Activated gamma-delta T cell treated with Interleukin-2 at 50 U/mL for 16 hours (primary cell): ENCODE measurements around the gene SLC35F2.
"Not testable (repeated sequence)": the region's sequence is repeated elsewhere in the genome, so short reads cannot be mapped to it uniquely, and the experiment has no call there.

Source experiments
- DNase-seq: peaks from one replicate; pipeline ENCODE4 v3.0.0-alpha.2; 2020

SLC35F2 gene

DNA sequence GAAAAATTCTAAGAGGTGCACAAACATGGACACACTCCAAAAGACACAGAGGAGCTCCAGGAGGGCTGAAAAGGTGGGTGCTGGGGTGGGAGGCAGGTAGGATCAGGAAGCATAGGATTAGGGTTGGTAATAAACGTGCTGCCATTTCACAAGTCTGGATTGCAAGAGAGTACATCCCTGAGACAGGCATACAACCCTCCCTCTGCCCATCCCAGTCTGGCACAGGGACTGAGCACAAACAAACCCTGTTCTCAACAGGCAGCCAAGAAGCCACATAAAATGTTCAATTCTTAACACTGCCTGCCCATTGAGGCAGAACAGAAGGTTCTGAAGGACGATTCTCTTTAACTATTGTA, 18.5 kb downstream of the SLC35F2 start:
- no peak for DNase-seq

- no peak for DNase-seq
Observed at GRCh38 chr11:107836851-107837250, 21.7 kb downstream of the SLC35F2 start.

GRCh38 chr11:107834995-107835394, 23.6 kb downstream of the SLC35F2 start:
- DNase-seq, result no peak

DNA sequence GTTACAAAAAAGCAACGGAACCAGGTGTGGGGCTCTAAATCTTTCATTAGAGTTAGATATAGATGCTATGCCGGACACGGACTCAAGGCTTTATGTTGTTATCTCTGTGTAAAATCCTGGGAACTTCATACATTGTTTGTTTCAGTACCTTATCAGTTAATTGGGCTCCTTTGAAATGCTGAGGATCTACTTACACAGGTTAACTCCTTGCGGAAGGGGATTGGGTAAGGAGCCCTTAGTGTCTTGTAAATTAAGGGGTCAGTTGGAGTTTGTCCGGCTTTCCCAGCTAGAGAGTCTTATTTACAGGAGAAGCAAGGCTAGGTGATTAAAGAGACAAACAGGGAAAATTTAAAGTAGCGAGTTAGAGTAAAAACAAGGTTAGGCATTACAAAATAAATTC, 24.7 kb downstream of the SLC35F2 start:
- DNase-seq, result not testable (repeated sequence)

DNA sequence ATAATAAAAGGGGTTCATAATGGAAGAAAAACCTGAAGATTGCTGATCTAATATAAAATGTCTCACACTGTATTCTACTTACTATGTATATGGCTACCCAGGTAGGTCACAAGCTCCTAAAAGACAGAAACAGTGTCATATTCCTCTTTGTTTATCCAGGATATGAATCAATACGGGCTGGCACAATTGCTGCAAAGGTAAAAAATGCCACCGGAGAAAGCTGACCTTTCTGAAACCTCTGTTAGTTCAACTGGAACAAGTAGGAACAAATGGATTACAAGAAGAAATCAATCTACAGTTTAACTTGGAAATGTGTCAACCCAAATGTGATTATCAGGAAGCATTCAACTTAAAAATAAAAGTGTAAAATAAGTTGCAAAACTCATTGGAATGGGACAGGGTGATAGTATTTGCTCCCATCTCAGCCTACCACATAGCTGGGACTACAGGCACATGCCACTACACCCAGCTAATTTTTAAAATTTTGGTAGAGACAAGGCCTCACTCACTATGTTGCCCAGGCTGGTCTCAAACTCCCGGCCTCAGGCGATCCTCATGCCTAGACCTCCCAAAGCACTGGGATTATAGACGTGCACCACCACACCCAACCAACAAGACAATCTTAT, 27.6 kb downstream of the SLC35F2 start:
- DNase-seq, result no peak

- DNase-seq, result no peak
Observed at GRCh38 chr11:107827041-107827440, 31.5 kb downstream of the SLC35F2 start.

DNA sequence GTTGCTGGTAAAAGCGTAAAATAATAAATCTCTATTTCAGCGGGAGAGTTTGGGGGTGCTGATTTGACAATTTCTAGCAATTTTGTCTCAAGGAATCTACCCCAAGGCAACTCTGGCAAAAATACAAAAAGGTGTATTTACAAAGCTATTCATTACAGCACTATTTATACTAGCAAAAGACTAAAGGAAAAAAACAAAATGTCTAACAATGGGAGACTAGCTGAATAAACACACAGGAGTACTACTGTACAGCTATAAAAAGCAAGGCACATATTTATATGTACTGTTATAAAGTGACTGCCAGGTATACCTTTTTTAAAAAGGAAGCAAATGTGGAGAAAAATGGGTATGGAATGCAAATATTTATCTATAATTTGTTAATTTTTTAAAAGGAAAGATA, 32.7 kb downstream of the SLC35F2 start:
- DNase-seq, result no peak

DNA sequence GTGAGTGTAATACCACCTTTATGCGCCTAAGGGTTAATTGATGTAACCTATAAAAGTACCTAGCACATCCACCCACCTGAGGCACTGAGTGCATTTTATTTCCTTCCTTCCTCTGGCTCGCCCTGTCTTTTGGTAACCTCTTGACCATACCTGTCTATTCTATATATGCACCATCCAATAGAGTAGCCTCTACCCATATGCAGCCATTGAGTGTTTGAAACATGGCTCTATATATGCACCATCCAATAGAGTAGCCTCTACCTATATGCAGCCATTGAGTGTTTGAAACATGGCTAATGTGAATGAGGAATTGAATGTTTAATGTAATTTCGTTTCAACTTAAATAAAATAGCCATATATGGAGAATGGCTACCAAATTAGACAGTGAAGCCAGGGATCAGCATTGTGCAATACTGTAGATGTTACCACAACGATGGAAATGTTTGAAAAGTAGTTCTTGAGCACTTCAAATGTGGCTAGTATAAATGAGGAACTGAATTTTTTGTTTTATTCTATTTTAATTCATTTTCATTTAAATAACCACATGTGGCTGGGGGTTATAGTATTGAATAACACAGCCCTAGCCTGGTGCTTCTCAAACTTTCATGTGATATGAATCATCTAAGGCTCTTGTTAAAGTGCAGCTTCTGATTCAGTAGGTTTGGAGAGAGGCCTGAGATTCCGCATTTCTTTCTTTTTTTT, 33.8 kb downstream of the SLC35F2 start:
- no peak for DNase-seq

GRCh38 chr11:107821199-107821927, 37.2 kb downstream of the SLC35F2 start:
- DNase-seq, result no peak

GRCh38 chr11:107819361-107820014, 39.1 kb downstream of the SLC35F2 start:
- no peak for DNase-seq

DNA sequence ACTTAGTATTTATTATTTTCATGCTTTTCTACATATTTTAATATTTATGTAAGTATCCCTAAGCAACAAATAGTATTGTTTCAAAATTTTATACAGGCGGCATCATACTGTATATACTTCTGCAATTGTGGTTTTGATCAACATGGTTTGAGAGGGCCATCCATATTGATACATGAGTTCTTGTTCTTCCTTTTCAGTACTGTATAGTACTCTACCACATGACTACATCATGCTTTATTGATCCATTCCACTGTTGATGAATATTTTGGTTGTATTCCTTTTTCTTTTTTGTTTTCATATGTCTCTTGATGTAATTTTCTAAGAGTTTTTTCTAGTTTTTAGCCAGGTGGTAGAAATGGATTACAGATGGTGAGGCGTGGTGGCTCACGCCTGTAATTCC, 40.1 kb downstream of the SLC35F2 start:
- no peak for DNase-seq

GRCh38 chr11:107816028-107816427, 42.6 kb downstream of the SLC35F2 start:
- DNase-seq, result no peak

DNA sequence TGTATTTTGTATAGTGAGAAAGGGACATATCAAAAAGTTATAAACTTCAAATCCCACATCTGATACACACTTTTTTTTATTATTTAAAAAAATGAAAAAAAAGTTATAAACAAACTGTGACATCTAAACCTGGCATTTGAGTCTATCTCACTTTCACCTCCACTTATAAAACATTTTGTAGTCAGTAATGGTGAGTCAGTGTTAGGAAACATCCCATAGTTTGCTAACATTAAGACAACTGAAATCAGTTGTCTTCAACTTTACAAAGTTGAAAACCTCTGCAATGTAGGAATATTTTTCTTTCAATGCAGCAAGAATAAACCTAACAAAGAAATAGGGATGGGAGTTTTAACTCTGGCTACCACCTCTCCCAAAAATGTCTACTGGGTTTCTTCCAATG, 47.7 kb downstream of the SLC35F2 start:
- DNase-seq, result no peak

DNA sequence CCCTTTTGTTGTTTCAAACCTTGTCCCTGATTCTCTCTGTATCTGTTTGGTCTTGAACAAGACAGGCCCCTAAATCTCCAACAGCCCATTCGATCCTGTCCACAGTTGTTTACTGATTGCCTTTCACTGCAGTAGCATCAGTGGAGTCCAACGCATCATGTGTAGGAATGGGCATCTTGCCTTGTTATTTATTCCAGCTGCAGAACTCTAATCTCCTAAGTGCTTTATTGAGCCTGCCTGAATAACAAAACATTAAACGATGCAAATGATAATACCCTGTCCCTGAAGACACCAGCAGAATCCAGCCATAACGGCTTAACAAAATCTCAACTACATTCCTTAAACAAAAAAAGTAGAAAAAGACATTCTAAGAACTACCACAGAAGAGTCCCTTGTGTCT, 50.1 kb downstream of the SLC35F2 start:
- no peak for DNase-seq

DNA sequence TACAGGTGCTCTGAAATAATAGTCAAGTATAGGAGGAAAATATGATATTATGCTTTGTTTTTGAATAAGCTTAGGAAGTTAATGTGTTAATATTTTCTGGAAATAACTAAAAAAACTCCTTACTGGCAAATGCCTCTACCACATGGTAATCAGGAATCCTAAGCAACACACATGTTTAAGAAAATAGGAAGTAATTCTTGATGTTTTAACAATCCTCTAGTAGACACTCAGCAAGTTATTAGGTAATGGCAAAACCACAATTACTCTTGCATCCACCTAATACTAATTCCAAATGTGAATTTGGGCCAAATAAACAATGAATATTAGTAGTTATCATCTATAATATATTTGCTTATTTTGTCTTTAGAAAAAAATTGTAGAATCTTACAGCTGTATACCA, 53.6 kb downstream of the SLC35F2 start:
- no peak for DNase-seq

DNA sequence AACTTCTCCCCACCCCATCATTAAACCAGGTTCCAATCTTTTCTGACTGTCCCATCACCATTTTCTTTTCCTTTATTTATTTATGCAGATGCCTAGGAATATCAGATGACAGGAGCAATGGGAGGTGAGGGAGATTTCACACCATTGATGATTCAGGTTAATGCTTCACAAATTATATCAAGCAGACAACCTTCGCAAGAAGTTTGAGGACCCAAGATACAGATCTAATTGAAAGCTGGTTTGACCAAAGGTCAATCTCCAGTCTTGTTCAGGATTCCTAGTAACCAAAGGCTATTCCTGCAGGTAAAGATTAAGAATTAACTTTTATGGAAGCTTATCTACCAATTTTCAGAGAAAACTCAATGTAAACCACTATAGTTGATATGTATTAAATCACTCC, 54.4 kb downstream of the SLC35F2 start:
- DNase-seq, result no peak

DNA sequence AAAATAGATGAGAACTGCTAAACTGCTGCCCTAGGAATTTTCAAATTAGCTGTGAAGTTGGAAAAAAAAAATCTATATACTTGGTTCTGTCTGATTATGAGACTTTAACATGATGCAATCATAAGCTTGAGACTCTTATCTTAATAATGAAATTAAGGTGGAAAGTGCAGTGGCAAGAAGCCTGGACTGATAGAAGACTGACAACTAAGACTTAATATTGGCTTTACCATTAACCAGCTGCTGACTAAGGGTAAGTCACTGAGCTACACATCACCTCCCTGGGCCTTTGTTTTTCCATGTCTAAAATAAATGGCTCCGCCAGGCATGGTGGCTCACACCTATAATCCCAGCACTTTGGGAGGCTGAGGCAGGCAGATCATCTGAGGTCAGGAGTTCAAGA, 56.9 kb downstream of the SLC35F2 start:
- DNase-seq, result no peak

GRCh38 chr11:107799218-107799859, 59.2 kb downstream of the SLC35F2 start:
- peak; percentile 54 for DNase-seq

DNA sequence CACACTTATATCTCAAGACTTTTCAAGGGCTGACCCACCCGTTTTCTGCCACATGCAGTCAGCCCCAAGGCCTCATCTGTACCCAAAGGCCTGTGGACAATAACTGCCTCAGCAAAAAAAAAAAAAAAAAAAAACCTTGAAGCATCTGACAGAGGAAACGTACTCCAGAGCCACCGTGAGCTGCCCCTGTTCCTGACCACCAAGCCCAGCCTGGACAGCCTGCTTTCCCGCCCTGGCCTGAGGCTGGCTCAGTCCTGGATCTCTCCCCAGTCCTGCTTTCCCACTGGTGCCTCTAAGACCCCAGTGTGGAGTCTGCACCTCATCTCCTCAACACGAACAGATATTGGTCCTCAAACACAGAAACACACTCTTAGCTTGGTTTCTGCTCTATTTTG, 66.5 kb downstream of the SLC35F2 start:
- no peak for DNase-seq

GRCh38 chr11:107791343-107792048, 67.1 kb downstream of the SLC35F2 start:
- no peak for DNase-seq

- no peak for DNase-seq
Observed at GRCh38 chr11:107789767-107790166, 68.8 kb downstream of the SLC35F2 start.

- no peak for DNase-seq
Observed at GRCh38 chr11:107787733-107788132, 70.9 kb downstream of the SLC35F2 start.

DNA sequence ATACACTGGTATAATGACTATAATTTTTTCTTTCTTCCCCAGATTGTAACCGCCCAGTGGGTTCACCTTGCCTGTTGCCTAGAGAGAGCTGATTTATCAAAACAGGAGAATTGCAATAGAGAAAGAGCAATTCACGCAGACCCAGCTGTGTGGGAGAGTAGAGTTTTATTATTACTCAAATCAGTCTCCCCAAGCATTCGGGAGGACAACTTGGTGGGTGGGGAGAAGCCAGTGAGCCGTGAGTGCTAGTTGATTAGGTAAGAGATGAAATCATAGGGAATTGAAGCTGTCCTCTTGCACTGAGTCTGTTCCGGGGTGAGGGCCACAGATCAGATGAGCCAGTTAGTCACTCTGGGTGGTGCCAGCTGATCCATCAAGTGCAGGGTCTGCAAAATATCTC, 73.2 kb downstream of the SLC35F2 start:
- DNase-seq, result no peak
